ENCODE results near the gene CDC27. TPM values are rescaled to one million over a fixed set of nuclear protein-coding genes. Genes with fewer than 3 reads are reported as not detected.
"Not testable (repeated sequence)": the region's sequence is repeated elsewhere in the genome, so short reads cannot be mapped to it uniquely, and the experiment has no call there.

CDC27 gene
- total RNA-seq, 1 experiment from 2014 or later = 120 TPM

DNA sequence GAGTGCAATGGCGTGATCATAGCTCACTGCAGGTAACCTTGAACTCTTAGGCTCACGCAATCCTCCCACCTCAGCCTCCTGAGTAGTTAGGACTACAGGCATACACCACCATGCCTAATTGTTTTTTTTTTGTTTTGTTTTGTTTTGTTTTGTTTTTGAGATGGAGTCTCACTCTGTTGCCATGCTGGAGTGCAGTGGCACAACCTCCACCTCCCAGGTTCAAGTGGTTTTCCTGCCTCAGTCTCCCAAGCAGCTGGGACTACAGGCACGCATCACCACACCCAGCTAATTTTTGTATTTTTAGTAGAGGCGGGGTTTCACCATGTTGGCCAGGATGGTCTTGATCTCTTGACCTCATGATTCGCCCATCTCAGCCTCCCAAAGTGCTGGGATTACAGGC, 54.7 kb downstream of the CDC27 start:
- DNase-seq (ENCODE audit: low spot score) = not testable (repeated sequence)

DNA sequence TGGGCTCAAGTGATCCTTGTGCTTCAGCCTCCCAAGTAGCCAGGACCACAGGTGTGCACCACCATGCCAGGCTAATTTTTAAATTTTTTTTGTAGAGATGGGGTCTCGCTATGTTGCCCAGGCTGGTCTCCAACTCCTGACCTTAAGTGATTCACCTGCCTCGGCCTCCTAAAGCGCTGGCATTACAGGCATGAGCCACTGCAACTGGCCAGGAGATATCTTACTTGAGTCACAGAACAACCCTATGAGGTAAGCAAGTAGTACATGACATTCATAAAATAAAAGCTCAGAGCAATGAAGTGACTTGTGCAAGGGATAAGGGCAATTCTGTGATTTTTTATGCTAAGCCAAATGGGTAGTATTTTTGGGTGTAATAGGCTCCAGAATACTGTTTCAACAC, 57.3 kb downstream of the CDC27 start:
- no peak for DNase-seq (ENCODE audit: low spot score)

DNA sequence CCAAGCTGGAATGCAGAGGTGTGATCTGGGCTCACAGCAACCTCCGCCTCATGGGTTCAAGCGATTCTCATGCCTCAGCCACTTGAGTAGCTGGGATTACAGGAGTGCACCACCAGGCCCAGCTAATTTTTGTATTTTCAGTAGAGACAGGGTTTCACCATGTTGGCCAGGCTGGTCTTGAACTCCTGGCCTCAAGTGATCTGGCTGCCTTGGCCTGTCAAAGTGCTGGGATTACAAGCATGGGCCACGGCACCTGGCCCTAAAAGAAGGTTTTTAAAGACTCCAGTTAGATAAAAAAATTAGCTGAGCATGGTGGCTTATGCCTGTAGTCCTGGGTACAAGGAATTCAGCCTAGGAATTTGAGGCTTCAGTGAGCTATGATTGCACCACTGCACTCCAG, 62.3 kb downstream of the CDC27 start:
- DNase-seq (ENCODE audit: low spot score) = not testable (repeated sequence)

DNA sequence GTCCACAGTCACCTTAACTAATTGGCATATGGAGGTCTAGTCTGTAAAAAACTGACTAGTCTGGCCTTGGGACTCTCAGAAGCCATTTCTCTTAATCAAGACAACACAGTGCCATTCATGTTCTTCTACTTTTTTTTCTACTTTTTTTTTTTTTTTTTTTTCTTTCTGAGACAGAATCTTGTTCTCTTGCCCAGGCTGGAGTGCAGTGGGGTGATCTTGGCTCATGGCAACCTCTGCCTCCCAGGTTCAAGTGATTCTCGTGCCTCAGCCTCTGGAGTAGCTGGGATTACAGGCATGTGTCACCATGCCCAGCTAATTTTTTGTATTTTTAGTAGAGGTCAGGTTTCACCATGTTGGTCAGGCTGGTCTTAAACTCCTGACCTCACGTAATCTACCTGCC, 65.8 kb downstream of the CDC27 start:
- DNase-seq (ENCODE audit: low spot score) = not testable (repeated sequence)

DNA sequence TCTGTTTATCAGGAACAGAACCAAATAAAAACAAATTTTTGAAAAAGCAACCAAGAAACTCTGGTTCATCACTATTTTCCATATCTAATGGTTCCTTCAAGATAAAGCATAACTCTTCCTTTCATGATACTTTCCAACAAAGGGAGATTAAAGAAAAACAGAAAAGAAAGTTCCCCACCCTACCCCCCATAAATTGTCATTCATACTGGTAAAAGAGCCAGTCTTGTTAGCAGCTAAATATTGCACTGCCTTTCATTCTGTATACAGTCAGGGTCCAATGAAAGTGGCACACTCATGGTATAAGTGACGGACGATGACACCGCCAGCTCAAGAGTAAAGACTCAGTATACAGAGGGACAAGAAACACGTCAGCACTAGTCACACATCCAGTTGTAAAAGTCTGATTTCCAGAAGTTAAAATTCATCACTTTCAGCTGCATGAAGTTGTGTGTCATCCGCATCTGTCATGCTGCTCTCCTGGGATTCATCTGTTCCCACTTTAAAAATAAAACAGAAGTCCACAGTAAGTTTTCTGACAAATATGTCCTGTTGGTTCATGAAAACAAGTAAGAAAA, 68.5 kb downstream of the CDC27 start:
- peak; percentile 28 for DNase-seq (ENCODE audit: low spot score)

DNA sequence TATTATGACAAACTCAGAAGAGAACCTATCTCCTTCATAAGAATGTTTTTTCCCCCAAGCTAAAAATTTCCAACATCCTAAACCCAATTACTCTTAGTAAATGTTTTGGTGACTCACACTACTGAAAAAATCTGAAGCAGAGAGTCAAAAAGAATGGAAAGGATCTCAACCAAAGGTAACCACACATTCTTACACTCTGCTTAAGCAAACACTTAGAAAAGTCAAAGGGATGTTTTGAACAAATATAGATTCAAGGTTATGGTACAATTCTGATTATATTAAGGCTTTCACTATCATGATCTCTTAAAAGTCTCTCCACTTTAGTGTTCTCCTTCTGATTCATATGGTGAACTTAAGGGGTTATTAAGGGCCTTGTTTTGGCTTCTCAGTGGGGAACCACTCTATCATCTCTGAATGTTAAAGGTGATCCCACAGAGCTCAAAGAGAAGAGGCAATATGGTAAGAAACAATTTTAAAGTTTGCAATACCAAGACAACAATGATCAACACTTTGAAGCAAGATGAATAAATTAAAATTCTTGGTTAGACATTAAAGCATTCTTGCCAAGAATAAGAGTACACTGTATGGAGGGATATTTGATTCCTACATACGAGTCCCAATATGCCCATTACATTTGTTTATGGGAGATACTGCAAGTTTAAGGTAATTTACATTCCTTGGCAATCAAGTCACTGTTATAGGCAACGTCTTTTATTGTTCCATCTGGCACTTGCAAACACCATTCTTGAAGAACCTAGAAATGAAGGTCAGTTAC, 69.2 kb downstream of the CDC27 start:
- DNase-seq (ENCODE audit: low spot score) = peak; percentile 36

DNA sequence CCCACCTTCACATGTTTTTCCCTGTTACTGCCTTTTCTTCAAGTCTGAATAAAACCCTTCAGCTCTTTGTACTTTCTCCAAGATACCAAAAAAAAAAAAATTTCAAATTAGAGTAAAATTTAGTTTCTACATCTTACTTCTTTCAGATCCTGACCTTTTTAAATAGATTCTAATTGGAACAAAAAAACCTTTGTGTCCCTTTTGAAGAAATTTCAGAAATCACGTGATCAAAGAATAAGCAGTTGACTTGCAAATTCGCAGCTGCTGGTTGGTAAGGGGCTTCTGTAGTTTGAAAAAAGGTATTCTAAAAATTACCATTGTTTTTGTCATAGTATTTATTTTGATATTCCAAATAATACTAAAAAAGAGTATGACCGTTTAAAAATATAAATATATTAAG, 71.7 kb downstream of the CDC27 start:
- DNase-seq (ENCODE audit: low spot score) = no peak

DNA sequence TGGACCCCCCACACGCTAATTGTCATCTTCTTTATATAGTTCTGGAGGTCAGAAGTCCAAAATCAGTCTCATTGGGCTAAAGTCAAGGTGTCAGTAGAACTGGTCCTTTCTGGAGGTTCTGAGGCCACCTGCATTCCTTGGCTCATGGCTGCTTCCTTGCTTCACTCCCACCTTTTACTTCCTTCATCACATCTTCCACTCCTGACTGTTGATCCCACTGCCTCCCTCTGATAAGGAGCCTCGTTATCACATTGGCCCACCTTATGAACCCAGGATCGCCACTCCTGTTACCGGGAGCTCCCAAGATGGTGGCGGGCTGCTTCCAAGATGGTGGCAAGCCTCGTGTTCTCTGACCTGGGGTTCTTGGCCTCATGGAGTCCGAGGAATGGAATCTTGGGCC, 83.0 kb downstream of the CDC27 start:
- no peak for DNase-seq (ENCODE audit: low spot score)

DNA sequence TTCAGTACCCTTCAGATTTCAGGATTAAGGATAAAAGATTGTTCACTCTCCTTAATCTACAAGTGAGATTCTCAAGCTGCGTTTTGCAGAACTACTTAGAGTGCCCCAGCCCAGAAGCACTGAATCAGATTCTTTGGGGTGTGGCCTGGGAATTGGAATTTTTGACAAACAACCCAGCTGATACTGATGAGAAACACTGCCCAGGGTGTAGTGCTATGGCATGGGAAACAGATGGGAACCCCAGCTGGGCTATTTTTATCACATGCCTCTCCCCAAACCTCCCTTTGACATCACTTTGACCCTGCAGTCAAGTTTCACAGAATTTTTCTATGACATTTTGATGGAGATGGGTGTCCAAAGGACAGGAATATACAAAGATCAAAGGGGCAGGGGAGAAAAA, 83.8 kb downstream of the CDC27 start:
- DNase-seq (ENCODE audit: low spot score) = peak; percentile 27

DNA sequence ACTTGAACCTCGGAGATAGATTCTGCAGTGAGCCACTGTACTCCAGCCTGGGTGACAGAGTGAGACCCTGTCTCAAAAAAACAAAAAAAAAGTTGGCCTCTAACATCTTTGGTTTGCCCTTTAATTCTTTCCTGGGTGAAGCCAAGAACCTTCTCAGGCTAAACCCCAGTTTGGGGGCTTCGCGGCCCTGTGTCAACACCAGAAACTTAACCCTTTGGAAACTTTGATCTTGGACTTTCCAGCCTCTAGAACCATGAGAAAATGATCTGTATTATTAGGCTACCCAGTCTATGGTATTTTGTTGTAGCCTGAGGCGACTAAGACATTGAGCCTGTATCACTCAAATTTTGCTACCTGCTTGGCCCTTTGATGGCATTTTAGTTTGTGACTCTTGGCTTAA, 86.2 kb downstream of the CDC27 start:
- DNase-seq (ENCODE audit: low spot score) = no peak

DNA sequence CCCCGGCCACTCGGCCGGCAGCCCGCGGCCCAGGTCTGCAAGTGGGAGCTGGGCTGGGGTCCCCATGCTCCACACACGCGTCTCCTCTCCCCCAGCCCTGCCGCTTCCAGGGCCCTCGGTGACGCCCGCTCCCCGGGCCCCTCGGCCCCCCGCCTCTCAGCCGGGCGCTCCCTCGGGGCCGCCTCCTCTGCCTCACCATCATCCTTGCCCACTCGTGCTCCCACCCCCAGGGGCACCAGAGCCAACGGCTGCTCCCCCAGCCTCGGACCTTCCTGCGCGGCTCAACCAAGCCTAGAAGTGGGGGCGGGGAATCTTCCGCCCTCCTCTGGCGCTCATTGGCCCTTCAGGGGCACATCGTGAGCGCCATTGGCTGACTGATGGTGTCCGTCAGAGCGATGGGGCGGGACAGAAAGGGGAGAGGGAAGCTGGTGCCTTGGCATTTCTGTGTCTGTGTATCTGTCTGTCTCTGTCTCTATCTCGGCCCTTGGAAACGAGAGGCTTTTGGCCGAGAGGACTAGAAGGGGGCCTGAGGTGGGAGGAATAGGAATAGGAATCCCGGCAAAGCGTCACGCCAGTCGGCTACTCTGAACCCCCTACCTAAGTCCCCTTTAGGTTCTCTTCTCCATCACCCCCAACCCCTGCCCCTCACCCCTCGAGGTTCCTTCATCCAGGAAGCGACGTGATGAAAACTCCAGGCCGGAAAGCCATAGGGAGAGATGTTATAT, 88.9 kb downstream of the CDC27 start:
- DNase-seq (ENCODE audit: low spot score) = peak; percentile 93

DNA sequence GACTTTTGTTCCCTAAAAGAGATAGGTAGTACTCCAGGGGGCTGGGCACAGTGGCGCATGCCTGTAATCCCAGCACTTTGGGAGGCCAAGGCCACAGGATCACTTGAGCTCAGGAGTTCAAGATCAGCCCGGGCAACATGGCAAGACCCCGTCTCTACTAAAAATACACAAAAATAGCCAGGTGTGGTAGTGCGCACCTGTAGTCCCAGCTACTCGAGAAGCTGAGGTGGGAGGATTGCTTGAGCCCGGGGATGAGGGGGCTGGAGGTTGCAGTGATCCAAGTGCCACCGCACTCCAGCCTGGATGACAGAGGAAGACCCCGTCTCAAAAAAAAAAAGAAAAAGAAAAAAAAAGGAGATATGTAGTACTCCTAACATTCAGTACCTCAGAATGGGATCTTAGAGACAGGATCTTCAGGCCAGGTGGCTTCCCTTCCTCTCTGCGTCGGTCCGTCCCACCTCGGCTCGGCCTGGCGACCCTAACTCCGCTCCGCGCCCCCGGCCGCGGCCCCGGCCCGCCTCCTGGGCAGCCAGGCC, 89.6 kb downstream of the CDC27 start:
- DNase-seq (ENCODE audit: low spot score) = no peak

DNA sequence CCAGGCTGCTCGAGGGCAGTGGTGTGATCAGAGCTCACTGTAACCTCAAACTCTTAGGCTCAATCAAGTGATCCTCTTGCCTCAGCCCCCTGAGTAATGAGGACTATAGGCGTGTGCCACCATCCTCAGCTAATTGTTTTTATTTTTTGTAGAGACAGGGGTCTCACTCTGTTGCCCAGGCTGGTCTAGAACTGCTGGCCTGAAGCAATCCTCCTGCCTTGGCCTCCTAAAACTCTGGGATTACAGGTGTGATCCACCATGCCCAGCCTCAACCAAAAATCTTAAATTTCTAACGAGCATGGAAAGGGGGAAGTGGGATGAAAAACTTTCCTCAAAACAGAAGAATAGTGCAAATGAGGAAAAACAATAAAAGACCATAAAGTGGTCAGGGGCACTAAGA, 92.8 kb downstream of the CDC27 start:
- no peak for DNase-seq (ENCODE audit: low spot score)

DNA sequence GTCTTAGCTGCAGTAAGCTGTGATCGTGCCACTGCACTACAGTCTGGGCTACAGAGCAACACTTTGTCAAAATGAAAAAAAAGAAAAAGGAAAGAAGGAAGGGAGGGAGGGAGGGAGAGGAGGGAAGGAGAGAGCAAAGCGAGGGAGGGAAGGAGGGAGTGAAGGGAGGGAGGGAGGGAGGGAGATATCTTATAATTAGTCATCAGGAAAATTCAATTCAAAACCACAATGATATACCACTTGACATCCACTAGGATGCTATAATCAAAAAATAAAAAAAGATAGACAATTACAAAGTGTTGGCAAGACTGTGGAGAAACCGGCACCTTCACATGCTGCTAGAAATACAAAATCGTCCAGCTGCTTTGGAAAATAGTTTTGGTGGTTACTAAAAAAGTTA, 93.8 kb downstream of the CDC27 start:
- DNase-seq (ENCODE audit: low spot score) = peak; percentile 22

DNA sequence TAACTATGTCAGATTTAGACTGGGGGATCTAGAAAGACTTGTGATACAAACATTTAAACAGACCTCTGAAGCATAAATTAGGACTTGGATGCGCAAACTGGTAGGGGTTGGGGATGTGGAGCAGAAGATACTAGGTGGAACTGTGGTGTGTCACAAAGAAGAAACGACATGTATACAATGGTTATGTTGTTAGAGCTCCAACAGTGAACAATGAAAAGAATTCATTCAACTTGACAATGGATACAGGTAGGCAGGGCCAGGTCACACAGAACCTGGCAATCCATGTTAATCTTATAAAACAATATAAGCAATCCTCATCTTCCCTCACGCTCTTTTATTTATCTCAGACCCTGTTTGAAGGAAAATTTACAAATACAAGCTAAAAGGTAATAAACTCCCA, 102.0 kb downstream of the CDC27 start:
- DNase-seq (ENCODE audit: low spot score) = no peak

DNA sequence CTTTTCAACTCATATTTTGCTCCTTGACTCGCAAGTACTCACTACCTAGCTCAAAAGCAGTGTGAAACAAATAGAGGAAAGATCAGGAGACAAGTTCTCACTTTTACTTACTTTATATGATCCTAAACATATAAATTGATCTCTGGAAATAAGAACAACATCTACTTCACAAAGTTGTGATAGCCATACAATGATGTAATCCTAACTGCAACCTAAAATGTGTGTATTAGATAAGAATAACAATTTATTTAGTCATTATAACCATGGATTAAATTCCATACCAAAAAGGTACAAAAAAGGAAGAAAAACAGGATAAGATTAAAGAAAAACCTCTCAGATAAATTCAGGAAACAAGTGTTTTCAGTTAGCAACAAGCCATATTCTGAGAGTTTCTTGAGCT, 103.4 kb downstream of the CDC27 start:
- DNase-seq (ENCODE audit: low spot score) = no peak

DNA sequence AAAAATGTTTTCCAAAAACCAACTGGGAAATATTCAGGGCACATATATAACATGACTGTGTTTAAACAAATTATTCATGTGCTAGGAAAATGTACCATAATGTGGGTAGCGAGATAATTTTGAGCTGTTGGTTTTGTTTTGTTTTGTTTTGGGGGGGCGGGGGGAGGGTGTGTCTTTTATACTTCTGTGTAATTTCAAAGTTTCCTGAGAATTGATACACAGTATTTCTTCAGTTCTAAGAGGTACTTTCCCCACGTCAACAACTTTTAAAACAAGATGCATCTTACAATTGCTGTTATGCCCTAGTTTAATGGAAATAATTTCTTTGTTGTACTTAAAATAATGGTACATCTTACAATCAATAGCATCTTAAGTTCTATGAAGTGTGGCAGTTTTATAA, 110.3 kb downstream of the CDC27 start:
- no peak for DNase-seq (ENCODE audit: low spot score)

DNA sequence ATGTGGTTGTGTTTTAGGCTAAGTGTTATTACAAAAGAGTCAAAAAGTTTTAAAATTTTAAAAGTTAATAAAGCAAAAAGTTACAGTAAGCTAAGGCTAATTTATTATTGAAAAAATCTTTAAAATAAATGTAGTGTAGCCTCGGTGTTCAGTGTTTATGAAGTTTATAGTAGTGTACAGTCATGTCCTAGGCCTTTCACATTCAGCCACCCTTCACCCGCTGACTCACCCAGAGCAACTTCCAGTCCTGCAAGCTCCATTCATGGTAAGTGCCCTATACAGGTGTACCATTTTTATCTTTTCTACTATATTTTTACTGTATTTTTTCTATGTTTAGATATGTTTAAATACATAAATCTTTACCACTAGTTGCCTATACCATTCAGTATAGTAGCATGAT, 111.5 kb downstream of the CDC27 start:
- DNase-seq (ENCODE audit: low spot score) = no peak

DNA sequence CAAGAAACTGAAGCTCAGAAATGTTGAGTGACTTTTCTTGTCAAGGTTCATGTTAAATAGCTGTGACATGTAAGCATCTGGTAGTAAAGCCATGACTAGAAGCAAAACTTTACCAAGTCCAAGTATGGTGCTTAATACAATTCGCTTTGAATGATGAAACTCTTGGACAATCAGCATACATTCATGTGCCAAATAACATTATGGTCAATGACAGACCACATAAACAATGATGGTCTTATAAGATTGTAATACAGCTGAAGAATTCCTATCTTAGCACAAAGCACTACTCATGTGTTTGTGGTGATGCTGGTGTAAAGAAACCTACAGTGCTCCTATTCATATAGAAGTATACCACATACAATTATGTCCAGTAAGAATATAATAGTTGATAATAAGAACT, 112.9 kb downstream of the CDC27 start:
- no peak for DNase-seq (ENCODE audit: low spot score)

DNA sequence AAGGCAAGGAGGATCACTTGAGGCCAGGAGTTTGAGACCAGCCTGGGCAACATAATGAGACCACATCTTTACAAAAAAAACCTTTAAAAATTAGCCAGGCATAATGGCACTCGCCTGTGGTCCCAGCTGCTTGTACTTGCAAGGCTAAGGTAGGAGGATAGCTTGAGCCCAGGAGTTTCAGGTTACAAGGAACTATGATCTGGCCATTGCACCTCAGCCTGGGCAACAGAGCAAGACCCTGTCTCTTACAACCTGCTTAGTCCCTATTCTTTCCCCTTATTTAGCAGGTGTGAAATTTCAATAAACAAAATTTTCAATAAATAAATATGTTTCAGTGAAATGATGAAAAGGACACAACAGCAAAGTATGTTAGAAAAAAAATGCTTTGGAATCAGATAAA, 114.7 kb downstream of the CDC27 start:
- DNase-seq (ENCODE audit: low spot score) = not testable (repeated sequence)

DNA sequence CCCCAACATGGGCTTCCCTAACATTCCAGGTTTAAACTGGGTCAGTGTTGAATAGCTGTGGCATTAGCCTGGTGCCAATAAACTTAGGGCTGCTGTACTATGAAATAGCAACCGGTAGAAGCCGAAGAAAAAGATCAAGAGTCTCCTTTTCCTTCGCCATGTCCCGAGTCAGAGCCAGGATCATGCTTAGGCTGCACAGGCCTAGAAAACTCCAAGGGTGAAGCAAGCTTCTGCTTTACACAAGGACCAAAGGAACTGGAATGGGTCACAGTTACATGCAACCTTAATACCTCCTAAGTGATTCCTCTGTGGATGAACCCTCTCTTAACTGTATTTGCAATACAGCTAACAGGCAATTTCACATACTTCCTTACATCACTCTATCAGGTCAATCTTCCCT, 115.5 kb downstream of the CDC27 start:
- DNase-seq (ENCODE audit: low spot score) = not testable (repeated sequence)

DNA sequence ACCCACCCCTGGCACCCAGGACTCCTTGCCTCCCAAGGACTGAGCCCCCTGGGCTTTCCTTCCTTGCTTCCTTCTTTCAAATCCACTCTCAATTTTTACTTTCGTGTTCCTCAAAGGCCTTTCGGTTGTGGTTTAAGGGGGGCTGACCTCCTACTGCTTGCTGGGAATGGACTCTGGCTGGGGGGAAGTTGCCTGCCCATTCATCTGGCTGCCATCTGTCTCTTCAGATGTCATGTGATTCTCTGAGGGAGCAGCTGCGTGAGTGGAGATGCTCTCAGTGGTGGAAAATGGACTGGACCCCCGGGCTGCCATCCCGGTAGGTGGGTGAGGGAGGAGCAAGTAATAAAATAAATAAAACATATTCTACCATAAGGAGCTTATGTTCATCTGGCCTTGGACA, 116.2 kb downstream of the CDC27 start:
- no peak for DNase-seq (ENCODE audit: low spot score)

DNA sequence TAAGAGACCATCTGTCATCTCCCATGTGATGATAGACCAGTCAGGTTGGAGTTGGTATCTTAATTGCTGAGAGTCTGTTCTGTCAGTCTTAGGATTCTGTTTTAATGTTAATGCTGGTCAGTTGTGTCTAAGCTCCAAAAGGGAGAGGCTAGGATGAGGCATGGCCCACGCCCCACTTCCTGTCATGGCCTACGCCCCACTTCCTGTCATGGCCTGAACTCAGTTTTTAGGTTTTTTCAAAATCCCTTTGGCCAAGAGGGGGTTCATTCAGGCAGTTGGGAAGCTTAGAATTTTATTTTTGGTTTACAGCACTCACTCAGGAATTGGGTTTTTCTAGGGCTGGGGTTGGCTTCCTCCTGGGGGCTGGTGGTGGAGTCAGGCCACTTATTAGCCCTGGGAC, 117.9 kb downstream of the CDC27 start:
- not testable (repeated sequence) for DNase-seq (ENCODE audit: low spot score)

All from A172 (cell line).